GM19238 (cell line): Measurements from ENCODE around the gene CCDC74A.
"Not testable (repeated sequence)": the region's sequence is repeated elsewhere in the genome, so short reads cannot be mapped to it uniquely, and the experiment has no call there.

Experiments
- DNase-seq: peaks from one replicate; pipeline ENCODE4 v3.0.0; 2011; ENCODE audit warnings: low spot score; ENCODE audit not compliant: insufficient read length

The CCDC74A gene

DNA sequence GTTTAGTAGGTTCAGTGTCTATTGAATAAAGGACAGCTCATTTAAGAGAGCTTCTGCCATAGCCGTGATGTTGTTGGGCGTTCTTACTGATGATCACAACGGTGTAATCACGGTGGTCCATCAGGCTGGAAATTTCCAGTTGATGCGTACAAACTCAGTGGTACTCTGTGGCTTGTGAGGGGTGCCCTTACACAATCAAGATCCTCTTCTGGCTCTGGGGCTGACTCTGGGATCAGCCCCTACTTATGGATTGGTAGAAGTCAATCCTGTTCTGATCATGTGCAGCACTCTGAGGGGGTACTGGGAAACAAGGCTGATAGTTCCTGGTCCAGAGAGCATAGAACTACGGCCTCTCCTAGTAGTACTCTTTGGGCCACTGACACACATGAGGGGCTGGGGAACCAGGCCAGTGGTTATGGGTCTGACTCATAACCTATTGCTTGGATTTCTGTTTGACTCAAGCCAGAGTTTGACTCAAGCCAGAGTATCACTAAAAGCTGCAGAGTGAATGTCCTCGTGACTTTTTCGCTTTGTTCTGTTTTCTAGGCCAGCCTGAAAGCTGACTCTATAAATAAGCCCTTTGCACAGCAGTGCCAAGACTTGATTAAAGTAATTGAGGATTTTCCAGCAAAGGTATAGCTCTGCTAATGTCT, 29.2 kb upstream of the CCDC74A start:
- DNase-seq = not testable (repeated sequence)

DNA sequence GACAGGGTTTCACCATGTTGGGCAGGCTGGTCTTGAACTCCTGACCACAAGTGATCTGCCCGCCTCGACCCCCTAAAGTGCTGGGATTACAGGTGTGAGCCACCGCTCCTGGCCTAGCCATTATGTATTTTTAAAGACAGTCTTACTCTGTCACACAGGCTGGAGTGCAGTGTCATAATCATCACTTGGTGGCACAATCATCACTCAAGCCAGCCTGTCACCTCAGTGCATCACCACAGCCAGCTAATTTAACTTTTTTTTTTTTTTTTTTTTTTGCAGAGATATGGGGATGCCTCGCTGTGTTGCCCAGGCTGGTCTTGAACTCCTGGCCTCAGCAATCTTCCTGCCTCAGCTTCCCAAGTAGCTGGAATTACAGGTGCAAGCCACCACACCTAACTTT, 24.1 kb upstream of the CCDC74A start:
- not testable (repeated sequence) for DNase-seq

DNA sequence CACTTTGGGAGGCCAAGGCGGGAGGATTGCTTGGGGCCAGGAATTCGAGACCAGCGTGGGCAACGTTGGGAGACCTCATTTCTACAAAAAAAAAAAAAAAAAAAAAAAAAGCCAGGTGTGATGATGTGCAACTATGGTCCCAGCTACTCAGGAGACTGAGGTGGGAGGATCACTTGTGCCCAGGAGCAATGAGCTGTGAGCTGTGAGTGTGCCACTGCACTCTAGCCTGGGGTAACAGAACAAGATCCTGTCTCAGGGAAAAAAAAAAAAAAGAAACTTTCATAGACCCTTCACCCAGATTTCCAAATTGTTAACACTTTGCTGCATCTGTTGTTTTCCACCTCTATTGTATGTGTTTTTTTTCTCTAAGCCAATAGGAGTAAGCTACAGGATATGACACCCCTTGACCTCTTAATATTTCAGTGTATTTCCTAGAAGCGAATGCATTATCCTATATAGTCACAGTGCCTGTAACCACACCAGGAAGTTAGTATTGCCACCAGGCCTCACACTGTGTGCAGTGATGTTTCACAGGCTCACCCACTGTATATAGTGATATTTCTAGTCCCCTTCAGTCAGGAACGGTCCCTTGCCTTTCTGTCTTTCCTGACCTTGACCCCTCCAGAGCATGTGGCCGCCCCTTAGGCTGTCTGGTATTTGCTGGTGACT, 23.5 kb upstream of the CCDC74A start:
- DNase-seq = not testable (repeated sequence)

DNA sequence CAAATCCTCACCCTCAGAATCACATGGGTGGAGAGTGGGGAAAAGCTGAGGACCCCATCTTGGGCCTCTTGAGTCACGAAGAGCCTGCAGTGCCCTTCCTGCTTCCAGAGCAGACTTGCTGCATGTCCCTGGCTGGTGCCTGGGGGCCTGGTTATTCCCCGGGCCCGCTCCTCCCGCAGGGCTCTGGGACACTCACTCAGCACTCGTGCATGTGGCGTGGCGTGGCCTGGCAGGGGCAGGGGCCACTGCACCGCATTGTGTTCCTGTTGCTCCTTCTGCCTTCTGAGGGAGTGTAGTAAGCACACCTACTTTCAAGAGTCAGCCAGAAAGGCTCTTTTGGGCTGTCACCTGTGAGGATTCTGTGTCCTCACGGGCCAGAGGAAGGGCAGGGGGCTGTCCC, 18.1 kb upstream of the CCDC74A start:
- DNase-seq = no peak

DNA sequence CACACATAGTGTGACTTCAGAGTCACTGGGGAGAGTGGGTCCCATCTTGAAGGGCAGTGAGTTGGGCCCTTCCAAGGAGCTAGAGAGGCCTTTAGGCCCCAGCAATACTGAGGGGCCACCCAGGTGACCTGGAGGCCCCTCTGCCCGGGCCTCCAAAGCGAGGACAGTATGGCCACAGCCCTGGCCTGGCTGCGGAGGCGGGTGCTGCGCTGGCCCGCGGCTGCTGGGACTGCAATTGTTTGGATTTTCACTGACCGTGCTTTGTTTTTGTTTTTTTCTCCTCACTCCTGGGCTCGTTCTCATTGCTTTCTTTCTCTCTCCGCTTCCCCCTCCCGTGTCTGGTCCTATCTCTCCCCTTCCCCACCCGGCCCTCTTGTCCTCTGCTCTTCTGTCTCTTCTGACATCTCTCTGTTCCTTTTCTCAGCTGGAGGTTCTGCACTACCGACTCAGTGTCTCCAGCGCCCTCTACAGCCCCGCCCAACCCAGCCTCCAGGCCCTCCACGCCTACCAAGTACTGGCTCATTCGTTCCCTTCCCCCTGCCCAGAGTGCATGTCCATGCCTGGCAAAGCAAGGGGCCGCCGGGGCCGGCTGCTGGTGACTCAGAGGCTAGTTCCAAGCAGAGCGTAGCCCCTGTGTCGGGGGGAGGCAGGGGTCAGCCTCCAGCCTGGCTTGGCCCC, 16.3 kb upstream of the CCDC74A start:
- not testable (repeated sequence) for DNase-seq

DNA sequence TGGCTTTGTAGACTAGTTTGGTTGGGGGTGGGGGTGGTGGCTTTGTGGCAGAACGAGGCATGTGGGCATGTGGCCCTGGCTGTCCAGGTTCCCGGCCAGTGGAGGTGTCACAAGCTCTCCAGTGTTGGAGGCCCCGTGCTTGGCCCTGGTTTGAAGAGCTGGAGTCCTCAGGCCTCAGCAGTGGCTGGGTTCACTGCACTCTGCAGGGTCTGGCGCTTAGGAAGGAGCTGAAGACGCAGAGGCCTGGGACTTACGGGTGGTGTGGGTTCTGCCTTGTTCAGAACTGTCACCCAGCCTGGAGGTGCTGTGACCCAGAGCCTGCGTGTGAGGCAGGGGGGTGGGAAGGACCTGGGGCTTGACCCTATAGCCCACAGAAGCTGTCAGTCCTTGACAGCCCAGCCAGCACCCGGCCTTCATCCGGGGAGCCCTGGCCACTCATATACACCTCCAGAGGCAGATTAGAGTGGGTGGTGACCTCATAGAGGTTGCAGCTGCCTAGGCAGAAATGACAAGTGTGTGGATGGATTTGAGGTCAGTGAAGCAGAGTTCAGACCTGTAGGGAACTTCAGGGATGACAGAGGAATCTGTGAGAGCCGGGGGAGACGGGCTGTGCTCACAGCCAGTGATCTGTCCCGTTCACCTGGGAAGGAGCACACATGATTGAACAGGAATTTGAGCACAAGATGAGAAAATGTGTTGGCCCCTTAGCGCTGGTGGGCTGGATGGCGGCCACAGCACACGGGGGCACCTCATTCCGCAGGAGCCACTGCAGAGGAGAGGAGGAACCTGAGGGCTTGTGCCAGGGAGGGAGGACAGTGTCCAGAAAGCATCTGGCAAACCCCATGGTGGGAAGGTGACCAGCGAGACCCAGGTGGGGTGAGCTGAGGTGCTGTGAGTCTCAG, 15.5 kb upstream of the CCDC74A start:
- DNase-seq = not testable (repeated sequence)

DNA sequence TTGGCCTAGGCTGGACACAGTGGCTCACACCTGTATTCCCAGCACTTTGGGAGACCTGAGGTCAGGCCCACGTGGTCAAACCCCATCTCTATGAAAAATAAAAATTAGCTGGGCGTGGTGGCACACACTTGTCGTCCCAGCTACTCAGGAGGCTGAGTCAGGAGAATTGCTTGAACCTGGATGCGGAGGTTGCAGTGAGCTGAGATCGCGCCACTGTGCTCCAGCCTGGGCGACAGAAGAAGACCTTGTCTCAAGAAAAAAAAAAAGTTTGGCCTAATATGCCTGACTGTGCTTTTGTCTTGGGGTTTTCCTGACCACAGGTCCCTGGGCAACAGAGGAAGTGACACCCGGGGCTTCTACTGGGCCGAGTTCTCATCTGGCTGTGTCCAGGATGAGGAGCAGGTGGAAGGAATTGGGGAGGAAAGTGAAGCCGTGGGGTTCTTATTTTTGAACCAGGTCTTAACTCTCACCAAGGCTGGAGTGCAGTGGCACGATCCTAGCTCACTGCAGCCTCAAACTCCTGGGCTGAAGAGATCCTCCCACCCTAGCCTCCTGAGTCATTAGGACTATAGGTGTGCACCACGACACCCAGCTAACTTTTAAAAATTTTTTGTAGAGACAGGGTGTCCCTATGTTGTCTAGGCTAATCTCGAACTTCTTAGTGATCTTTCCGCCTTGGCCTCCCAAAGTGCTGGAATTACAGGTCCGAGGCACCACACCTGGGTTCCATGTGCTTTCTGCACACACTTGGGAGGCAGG, 13.1 kb upstream of the CCDC74A start:
- DNase-seq = not testable (repeated sequence)

DNA sequence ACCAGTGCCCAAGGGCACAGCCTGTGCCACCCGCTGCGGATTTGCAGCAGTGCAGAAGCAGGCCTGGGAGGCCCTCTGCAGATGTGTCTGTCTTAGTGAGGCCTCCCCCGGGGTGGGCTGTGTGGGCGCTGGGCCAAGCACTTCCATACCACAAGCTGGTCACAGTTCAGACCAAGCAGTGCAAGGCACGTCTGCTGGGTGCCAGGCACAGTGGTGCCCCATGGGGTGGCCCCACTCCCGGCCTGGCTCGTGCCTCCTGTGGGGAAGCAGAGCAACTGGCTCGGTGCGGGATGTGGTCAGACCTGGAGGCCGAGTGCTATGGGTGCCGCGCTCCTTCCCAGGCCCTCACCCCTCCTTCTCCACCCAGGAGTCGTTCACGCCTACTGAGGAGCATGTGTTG, 12.5 kb upstream of the CCDC74A start:
- not testable (repeated sequence) for DNase-seq

DNA sequence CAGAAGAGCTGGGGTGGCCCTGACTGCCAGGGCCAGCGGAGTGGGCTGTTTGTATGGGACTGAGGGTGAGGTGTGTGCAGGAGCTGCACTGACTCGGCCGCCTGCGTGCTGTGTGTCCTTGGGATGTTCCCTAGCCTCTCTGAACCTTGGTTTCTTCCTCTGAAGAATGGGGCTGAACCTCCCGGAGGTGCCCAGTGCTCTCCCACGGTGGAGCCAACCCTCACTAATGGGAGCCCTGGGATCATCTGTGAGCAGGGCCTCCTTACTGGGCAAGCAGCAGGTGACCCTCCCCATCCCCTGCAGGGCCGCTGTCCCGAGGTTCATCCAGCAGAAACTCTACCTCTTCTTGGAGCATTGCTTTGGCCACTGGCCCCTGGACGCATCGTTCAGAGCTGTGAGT, 11.7 kb upstream of the CCDC74A start:
- no peak for DNase-seq

DNA sequence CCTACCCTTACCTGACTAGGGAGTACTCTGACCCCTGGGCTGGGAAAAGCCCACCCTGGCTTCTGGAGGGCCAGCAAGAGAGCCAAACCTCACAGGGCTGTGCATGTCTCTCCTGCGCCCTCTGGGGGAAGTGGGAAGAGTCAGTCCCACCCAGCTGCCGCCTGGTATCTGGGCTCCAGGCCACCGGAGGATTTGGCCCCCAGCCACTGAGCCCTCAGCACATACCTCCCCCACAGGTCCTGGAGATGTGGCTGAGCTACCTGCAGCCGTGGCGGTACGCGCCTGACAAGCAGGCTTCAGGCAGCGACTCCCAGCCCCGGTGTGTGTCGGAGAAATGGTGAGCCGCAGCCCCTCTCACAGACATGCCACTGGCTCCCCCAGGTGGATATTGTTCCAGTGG, 11.1 kb upstream of the CCDC74A start:
- DNase-seq = not testable (repeated sequence)

DNA sequence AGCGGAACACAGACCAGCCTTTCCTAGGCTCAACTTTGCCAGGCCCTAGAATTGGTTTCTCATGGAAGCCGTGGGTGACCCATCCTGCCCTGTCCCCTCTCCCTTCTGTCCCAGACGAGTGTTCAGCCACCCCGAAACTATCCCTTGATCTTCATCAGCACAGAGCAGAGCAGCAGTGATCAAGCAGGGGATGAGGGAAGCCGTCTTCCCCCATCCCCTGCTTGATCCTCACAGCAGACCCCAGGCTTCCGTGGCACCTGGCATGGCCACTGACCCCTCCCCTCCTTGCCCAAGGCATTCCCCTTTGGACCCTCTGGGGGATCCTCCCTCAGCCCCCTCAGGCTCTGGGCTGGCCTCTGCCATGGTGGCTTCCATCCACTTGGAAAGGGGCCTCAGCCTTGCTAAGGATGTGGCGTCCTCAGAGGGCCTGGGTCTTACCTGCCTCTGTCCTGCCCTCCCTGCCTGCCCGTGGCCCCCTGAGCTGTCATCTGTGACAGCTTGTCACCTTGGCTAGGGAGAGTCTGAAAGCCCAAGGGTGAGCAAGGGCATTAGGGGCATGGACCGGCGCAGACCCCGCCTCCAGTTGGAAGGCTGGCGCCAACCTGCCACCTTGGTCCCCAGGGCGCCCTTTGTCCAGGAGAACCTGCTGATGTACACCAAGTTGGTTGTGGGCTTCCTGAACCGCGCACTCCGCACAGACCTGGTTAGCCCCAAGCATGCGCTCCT, 10.4 kb upstream of the CCDC74A start:
- DNase-seq = no peak

DNA sequence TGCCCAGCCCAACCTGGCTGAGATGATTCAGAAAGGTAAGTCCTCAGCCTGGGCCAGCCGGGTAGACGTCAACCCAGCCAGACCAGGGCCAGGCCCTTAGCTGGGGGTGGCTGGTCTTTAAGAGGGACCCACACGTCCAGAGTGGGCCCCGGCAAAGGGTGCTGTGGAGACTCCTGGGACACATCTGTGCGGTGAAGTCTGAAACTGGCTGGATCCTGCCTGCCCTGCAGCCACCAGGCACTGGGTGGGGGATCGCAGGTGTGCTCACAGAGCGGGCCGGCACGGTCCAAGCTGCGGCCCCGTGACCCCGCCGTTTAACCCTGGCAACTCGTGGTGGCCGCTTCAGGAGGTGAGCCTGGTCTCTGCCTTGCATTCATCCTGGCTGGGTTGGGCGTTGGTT, 9.8 kb upstream of the CCDC74A start:
- not testable (repeated sequence) for DNase-seq

DNA sequence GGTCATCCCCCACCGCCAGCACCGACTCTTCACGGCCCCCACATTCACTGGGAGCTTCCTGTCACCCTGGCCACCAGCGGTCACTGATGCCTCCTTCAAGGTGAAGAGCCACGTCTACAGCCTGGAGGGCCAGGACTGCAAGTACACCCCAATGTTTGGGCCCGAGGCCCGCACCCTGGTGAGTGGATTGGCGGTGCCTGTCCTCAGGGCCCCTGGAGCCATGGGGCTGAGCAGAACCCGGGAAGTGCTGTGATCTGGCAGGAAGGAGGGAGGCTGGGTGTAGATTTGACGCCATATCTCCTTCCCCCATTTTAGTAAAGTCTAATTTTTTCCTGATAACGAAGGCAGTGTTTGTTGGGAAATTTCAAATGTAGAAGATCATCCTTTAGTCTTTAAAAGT, 9.2 kb upstream of the CCDC74A start:
- not testable (repeated sequence) for DNase-seq

DNA sequence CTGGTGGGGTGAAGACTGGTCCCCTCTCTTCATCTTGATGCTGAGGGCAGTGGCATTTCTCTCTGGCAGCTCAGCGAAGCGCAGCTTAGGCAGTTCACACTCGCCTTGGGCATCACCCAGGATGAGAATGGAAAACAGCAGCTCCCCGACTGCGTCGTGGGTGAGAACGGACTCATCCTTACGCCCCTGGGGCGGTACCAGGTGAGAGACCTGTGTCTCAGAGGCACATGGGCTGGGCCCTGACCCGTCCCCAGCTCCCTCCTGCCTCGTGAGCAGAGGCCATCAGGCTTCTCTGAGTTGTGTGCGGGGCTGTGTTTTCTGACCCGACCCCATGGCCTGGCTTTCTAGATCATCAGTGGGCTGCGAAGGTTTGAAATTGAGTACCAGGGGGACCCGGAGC, 8.2 kb upstream of the CCDC74A start:
- DNase-seq = no peak

DNA sequence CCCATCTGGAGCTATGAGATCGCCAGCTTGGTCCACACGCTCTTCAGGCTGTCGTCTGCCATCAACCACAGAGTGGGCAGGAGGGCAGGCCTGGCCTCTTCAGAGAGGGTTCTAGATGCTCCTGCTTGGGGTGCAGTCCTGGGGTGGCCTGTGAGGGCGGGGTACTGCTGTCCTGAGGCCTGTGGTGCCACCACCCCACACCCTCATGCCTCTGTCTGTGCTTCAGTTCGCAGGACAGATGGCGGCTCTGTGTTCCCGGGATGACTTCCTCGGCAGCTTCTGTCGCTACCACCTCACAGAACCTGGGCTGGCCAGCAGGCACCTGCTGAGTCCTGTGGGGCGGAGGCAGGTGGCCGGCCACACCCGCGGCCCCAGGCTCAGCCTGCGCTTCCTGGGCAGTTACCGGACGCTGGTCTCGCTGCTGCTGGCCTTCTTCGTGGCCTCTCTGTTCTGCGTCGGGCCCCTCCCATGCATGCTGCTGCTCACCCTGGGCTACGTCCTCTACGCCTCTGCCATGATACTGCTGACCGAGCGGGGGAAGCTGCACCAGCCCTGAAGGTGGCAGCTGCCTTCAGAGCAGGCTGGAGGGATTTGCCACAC, 7.7 kb upstream of the CCDC74A start:
- DNase-seq = not testable (repeated sequence)

DNA sequence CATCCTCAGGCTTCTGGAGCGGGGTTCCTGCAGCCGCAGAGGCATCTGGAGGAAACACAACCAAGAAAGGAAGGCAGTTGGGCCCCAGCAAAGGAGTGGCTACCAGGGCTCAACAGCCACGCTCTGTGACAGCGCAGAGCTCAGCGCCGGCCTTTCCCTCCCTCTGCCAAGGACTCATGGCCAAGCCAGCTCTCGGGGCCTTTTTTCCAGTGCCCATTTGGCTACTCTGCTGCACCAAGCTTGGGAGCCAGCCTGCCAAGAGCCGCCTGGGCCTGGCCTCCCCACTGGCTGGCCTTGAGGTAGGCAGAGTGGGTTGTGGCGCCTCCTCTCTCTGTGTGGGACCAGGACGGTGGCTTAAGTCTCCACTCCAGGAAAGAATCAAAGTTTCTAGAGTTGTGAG, 7.2 kb upstream of the CCDC74A start:
- no peak for DNase-seq

DNA sequence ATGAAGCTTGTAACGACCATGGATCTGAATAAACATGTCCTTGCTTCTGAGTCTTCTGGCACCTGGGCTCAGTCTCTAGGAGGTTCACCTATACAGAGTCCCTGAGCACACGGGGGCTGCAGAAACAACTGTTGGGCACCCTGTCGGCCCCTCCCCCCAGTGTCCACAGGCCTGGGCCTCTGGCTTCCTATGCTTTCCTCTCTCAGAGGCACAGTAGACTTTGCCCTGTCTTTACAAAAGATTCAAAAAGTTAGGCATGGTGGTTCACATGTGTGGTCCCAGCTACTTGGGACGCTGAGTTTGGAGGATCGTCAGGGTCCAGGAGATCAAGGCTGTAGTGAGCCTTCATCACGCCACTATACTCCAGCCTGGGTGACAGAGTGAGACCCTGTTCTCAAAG, 6.2 kb upstream of the CCDC74A start:
- DNase-seq = not testable (repeated sequence)

DNA sequence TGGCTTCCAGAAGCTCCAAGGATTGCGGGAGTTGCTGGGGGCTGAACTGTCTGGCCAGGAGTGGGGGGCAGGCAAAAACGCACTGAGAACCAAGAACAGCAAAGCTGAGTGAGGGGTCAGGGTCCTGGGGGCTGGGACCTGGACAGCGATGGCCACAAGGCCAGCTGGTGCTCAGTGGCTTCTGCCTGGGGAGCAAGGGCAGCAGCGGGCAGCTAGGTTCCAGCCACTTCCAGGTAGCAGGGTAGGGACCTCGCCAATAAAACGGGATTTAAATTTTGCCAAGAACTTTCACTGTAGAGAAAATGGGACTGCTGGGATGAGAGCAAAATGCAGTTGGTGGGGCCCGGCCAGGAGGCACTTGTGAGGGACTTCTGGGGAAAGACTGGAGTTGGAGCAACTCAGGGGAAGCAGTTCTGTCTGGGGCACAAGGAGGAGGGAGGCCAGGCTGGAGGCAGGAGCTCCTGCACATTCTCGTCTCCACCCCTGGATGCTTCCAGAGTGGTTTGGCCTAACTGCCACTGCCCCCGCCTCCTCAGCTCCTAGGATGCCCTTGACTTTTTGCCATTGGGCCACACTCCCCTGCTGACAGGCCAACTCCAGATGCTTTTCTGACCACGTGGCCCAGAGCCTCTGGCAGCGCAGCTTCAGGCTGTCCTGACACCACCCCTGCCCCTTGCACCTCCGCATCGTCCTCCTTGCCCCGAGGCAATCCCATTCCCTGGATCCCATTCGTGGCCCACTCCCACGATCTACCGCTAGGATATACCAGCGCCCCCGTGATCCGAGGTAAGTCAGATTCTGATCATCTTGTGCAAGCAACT, 5.5 kb upstream of the CCDC74A start:
- no peak for DNase-seq

DNA sequence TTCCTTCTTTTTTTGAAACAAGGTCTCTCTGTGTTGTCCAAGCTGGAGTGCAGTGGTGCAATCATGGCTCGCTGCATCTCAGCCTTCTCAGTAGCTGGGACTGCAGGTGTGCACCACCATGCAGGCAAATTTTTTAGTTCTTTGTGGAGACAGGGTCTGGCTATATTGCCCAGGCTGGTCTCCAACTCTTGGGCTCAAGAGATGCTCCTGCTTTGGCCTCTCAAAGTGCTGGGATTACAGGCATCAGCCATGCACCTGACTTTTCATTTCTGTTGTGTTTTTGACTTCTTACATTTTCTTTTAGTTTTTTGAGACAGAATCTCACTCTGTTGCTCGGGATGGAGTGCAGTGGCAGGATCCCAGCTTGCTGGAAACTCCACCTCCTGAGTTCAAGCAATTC, 2.4 kb upstream of the CCDC74A start:
- not testable (repeated sequence) for DNase-seq
